Tibial nerve (tissue), 3 donors: ENCODE data around the gene GPC5.

ENCODE experiments used
- POLR2A ChIP-seq, 2 donors: fragments of 450-650 bp; IDR thresholded peaks; one replicate each; pipeline ENCODE4 v1.6.1; 2017; ENCODE audit warnings: antibody characterized with exemption in 2 of 2, mild to moderate bottlenecking in 2 of 2, moderate library complexity in 2 of 2
- TF ChIP-seq, protein P1 (sequence below), 5 experiments: fragments of 200-600 bp in 3 of 5; fragments of 450-650 bp in 2 of 5; sonication (generic) in 3 of 5; IDR thresholded peaks; one replicate each; pipeline ENCODE4 v1.5.1; 2016 to 2019; ENCODE audit warnings: antibody characterized with exemption in 5 of 5, mild to moderate bottlenecking in 3 of 5, moderate library complexity in 2 of 5

DNA sequence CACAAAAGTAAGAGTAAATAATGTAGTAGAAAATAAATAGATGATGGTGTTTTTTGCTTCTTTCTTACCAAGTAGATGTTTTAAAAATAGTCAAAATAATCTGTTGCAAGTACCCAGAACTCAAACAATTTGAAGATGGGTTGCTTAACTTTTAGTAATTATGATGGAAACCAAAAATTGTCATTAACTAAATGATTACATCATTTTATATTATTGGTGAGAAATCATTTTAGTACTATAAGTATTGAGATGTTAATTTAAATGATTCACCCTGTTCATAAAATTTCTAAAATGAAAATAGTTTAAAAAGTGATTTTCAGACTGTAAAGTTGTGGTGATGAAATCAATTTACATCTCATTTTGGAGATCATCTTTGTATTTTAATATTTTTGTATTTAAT lies 404.5 kb downstream of the GPC5 start:
- no peak for TF ChIP-seq POLR2A (IDR thresholded peaks at IDR 0.05)
- TF ChIP-seq, protein P1, sequence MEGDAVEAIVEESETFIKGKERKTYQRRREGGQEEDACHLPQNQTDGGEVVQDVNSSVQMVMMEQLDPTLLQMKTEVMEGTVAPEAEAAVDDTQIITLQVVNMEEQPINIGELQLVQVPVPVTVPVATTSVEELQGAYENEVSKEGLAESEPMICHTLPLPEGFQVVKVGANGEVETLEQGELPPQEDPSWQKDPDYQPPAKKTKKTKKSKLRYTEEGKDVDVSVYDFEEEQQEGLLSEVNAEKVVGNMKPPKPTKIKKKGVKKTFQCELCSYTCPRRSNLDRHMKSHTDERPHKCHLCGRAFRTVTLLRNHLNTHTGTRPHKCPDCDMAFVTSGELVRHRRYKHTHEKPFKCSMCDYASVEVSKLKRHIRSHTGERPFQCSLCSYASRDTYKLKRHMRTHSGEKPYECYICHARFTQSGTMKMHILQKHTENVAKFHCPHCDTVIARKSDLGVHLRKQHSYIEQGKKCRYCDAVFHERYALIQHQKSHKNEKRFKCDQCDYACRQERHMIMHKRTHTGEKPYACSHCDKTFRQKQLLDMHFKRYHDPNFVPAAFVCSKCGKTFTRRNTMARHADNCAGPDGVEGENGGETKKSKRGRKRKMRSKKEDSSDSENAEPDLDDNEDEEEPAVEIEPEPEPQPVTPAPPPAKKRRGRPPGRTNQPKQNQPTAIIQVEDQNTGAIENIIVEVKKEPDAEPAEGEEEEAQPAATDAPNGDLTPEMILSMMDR (IDR thresholded peaks at IDR 0.05), result no peak
